ENCODE data around the gene GRK5. TPM values are rescaled to one million over a fixed set of nuclear protein-coding genes. Genes with fewer than 3 reads are reported as not detected.

GRK5 gene
- total RNA-seq, 1 donor from 2014 or later, result 163 TPM

GRCh38 chr10:119216127-119216526 is 8.8 kb downstream of the GRK5 start:
- no peaks in the 10 kb centered on the region for H3K9me3 Mint-ChIP-seq (ENCODE audit: unreplicated experiment)
- no peak overlapping the region for H3K27ac Mint-ChIP-seq (ENCODE audit: unreplicated experiment)
- H3K4me1 Mint-ChIP-seq (ENCODE audit: unreplicated experiment), result peaks cover 76% of the 10 kb centered on the region
- no peak for DNase-seq (ENCODE audit: low spot score)
- TF ChIP-seq, protein P1, sequence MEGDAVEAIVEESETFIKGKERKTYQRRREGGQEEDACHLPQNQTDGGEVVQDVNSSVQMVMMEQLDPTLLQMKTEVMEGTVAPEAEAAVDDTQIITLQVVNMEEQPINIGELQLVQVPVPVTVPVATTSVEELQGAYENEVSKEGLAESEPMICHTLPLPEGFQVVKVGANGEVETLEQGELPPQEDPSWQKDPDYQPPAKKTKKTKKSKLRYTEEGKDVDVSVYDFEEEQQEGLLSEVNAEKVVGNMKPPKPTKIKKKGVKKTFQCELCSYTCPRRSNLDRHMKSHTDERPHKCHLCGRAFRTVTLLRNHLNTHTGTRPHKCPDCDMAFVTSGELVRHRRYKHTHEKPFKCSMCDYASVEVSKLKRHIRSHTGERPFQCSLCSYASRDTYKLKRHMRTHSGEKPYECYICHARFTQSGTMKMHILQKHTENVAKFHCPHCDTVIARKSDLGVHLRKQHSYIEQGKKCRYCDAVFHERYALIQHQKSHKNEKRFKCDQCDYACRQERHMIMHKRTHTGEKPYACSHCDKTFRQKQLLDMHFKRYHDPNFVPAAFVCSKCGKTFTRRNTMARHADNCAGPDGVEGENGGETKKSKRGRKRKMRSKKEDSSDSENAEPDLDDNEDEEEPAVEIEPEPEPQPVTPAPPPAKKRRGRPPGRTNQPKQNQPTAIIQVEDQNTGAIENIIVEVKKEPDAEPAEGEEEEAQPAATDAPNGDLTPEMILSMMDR (IDR thresholded peaks at IDR 0.05; ENCODE audit: unreplicated experiment), result no peak
- peaks cover 15% of the 10 kb centered on the region for H3K36me3 Mint-ChIP-seq (ENCODE audit: low read depth, unreplicated experiment)
- no peak overlapping the region for H3K4me3 Mint-ChIP-seq (ENCODE audit: unreplicated experiment)
- H3K27me3 Mint-ChIP-seq (ENCODE audit: unreplicated experiment), result peaks cover 2% of the 10 kb centered on the region

DNA sequence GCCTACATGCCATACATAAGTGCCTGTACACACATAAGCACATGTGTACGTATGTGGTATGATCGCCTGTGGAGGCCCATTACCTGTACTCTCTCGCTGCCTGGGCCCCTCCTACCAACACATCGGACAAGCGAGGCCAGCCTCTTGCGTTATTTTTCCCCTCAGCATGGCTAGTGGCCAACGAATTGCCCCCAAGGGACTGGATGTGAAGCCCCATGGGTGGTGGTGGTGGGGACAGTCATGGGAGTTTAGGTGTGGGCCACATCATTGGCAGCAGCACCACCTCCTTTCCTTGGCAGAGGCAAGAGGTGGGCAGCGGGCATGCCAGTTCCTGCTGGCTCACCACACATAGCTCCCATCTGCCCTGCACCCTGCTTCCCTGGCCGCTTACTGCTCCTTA is 10.0 kb downstream of the GRK5 start:
- no peaks in the 10 kb centered on the region for H3K9me3 Mint-ChIP-seq (ENCODE audit: unreplicated experiment)
- H3K4me1 Mint-ChIP-seq (ENCODE audit: unreplicated experiment), result peaks cover 76% of the 10 kb centered on the region
- no peak overlapping the region for H3K27ac Mint-ChIP-seq (ENCODE audit: unreplicated experiment)
- H3K27me3 Mint-ChIP-seq (ENCODE audit: unreplicated experiment), result peaks cover 2% of the 10 kb centered on the region
- peaks cover 12% of the 10 kb centered on the region for H3K36me3 Mint-ChIP-seq (ENCODE audit: low read depth, unreplicated experiment)
- TF ChIP-seq, protein P1 (IDR thresholded peaks at IDR 0.05; ENCODE audit: unreplicated experiment), result no peak
- no peak overlapping the region for H3K4me3 Mint-ChIP-seq (ENCODE audit: unreplicated experiment)
- DNase-seq (ENCODE audit: low spot score), result no peak

DNA sequence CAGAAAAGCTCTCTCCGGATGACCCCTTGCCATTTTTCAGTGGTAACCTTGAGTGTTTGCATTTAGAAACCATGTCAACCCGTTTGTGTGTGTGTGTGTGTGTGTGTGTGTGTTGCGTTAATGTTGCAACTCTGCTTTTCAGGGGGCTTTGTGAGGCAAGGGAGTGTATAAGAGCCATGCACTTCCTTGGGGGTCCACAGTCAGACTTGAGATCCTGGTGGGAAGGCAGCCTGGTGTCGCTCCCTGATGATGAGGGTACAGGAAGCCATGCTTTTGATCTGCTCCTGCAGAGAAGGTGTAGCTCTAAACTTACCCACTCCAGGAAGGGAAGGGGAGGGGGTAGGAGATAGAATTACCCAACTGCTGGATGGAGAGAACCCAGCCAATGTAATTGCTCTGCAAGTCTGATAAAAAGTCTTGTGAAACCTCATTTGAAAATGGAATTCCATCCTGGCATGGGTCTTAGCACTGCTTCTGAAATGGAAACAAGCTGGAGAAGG is 10.7 kb downstream of the GRK5 start:
- H3K4me3 Mint-ChIP-seq (ENCODE audit: unreplicated experiment), result no peak overlapping the region

GRCh38 chr10:119219871-119220270 is 12.5 kb downstream of the GRK5 start:
- peaks cover 65% of the 10 kb centered on the region for H3K4me1 Mint-ChIP-seq (ENCODE audit: unreplicated experiment)
- H3K9me3 Mint-ChIP-seq (ENCODE audit: unreplicated experiment), result no peaks in the 10 kb centered on the region
- no peaks in the 10 kb centered on the region for H3K27me3 Mint-ChIP-seq (ENCODE audit: unreplicated experiment)

More for the DNA sequence above, 10.7 kb downstream of the GRK5 start:
- TF ChIP-seq, protein P1 (IDR thresholded peaks at IDR 0.05; ENCODE audit: unreplicated experiment), result no peak
- H3K9me3 Mint-ChIP-seq (ENCODE audit: unreplicated experiment), result no peaks in the 10 kb centered on the region
- H3K4me1 Mint-ChIP-seq (ENCODE audit: unreplicated experiment), result peaks cover 76% of the 10 kb centered on the region
- H3K36me3 Mint-ChIP-seq (ENCODE audit: low read depth, unreplicated experiment), result peaks cover 7% of the 10 kb centered on the region
- H3K27ac Mint-ChIP-seq (ENCODE audit: unreplicated experiment), result no peak overlapping the region
- DNase-seq (ENCODE audit: low spot score), result no peak
- H3K27me3 Mint-ChIP-seq (ENCODE audit: unreplicated experiment), result peaks cover 2% of the 10 kb centered on the region

GRCh38 chr10:119221201-119221600 is 13.8 kb downstream of the GRK5 start:
- Mint-ChIP-seq H3K27me3 (ENCODE audit: unreplicated experiment) (no peaks in the 10 kb centered on the region), H3K9me3 (ENCODE audit: unreplicated experiment) (no peaks in the 10 kb centered on the region), H3K4me1 (ENCODE audit: unreplicated experiment) (peaks cover 54% of the 10 kb centered on the region), H3K27ac (ENCODE audit: unreplicated experiment) (peak overlapping the region; percentile 6), H3K4me3 (ENCODE audit: unreplicated experiment) (peak overlapping the region; percentile 18), H3K36me3 (ENCODE audit: low read depth, unreplicated experiment) (peaks cover 7% of the 10 kb centered on the region)
- DNase-seq (ENCODE audit: low spot score), result no peak
- TF ChIP-seq, protein P1 (IDR thresholded peaks at IDR 0.05; ENCODE audit: unreplicated experiment), result no peak

More at GRCh38 chr10:119219871-119220270, 12.5 kb downstream of the GRK5 start:
- no peak for DNase-seq (ENCODE audit: low spot score)
- H3K4me3 Mint-ChIP-seq (ENCODE audit: unreplicated experiment), result no peak overlapping the region
- TF ChIP-seq, protein P1 (IDR thresholded peaks at IDR 0.05; ENCODE audit: unreplicated experiment), result no peak
- H3K27ac Mint-ChIP-seq (ENCODE audit: unreplicated experiment), result no peak overlapping the region
- peaks cover 4% of the 10 kb centered on the region for H3K36me3 Mint-ChIP-seq (ENCODE audit: low read depth, unreplicated experiment)

Measured in endothelial cell (in vitro differentiated cells).